HG03060 (cell line): ENCODE results near the gene ZBTB16.

ENCODE experiments used
- ATAC-seq: cut with Tn5 transposase; IDR thresholded peaks from one replicate; pipeline ENCODE4 v1.9.1; 2021; ENCODE audit warnings: low read depth, moderate number of reproducible peaks; ENCODE audit not compliant: unreplicated experiment

Gene ZBTB16

DNA sequence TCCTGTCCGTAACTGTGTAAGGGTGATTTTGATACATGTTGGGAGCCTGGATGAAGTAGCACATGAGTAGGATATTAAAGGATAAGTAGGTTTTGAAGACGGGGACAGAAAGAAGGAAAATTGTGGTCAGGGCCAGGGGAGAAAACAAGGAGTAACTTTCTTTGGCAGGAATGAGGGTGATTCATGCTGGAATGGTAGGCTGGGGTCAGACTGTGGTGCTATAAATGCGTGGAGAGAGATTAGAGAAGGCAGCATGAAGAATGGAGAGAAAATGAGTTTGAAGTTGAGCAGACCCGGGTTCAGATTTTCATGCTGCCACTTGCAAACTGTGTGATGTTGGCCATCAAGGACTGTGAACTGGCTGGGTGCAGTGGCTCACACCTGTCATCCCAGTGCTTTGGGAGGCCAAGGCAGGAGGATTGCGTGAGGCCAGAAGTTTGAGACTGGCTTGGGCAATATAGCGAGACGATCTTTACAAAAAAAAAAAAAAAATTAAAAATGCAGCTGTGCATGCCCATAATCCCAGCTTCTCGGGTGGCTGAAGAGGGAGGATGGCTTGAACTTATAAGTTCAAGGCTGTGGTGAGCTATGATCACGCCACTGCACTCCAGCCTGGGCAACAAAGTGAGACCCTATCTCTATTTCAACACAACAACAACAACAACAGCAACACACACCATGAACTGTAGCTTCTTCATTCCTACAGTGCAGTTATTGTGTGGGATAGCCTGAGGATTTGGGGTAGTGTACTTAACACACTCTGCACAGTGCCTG lies 22.3 kb downstream of the ZBTB16 start:
- no peak for ATAC-seq

DNA sequence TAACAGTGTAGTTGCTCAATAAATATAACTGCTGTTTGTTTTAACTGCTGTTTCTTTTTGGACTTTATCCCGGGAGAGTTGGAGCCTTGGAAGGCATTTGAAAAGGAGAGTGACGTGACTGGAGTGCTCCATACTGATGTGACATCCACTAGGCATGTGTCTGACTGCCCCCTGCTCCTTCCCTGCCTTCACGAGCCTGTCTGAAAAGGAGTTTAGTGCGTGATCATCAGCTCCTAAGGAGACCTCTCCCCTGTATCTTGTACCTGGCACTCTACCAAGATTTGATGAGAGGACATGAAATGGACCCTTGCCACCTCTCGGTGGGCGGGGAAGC lies 22.9 kb downstream of the ZBTB16 start:
- ATAC-seq, result no peak

DNA sequence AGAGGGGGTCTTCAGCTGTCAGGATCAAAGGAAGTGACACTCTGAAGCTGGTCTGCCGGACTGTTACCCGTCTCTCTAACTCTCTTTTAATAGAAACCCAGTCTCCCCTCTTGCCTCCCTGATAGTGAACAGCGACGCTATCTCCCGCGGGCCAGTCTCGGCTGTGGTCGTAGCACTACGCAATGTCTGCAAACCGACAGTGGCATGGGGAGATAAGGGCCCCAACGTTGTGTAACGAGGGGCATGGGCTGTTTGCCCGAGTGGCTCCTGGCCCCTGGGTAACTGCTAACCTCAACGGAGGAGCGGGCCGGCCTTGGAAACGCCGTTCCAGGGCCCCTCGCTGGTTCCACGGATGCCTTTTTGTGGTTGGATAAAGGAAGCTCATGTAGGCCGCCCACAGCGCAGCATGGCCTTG lies 23.3 kb downstream of the ZBTB16 start:
- ATAC-seq, result no peak

DNA sequence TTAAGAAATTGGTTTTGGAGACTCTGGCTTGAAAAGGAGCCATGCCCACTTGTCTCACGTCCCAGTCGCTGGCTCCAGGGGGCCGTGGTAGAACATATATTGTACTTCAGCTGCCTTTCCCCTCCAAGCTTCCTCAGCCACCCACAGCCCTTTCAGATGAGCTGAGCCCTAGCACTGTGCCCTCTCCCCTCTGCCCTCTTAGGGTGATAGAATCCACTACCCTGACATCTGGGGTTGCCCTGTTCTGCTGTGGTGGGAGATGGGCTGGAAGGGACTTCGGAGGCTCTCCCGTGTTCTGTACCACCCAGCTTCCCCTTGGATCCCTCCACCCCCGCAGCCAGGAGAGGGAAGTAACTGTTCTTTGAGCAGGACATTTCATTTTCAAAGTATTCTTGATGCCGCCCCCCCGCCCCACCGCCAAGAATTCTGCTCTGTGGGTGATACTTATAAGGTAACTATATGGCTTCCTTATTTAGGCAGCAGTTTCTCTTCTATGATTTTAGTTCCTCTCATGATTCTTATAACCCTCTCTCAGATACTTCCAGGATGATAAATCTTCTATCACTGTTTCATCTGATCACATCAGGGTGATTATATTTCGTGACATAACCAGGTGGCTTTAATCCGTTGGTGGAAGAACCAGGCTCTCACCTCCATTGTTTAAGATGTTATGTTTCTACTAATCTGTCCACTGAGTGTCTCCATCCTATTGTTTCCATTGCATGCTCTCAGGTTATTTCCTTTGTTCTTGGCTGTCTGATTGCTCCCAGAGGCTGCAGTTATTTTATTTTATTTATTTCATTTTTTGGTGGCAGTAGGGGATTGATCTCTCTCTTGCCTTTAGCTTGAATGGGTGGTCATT lies 24.1 kb downstream of the ZBTB16 start:
- ATAC-seq, result no peak

GRCh38 chr11:114084414-114084813 lies 24.9 kb downstream of the ZBTB16 start:
- no peak for ATAC-seq

- ATAC-seq, result no peak
These were observed 26.7 kb downstream of the ZBTB16 start for GRCh38 chr11:114085965-114086793.

DNA sequence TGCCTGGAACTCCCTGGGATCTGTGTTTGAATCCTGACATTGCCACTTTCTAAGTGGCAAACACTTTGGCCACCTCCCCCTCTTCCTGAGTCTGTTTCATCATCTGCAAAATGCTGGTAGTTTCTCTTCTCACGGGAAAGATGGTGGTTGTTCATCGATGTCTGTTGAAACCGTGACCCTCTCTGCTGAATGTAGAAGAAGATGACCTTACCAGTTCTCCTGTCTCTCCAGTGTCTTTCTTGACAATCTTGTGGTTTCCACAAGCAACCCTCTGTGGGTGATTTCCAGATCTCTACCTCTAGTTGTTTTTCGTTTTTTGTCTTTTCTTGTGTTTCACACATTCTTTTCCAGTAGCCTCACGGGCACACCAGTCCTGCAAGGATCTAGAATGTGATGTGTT lies 27.5 kb downstream of the ZBTB16 start:
- ATAC-seq, result no peak

GRCh38 chr11:114088216-114088615 lies 28.7 kb downstream of the ZBTB16 start:
- ATAC-seq, result no peak

DNA sequence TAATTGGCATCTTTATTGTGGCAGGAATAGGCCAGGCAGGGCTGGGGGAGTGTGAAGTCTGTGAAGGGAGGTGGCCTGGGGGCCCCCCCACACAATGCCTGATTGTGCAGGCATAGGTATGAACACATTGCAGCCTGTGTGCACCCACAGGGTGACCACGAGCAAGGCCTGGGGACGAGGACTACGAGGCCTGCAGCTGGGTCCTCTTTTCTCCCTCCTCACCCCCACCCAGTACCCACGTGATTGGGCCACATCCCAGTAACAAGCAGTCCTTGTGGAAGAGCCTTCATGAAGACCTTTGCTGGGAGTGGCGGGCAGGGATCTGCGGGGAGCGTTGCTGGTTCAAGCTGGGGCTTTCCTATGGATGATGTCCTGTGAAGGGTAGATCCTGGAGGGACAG lies 29.3 kb downstream of the ZBTB16 start:
- ATAC-seq, result no peak

- no peak for ATAC-seq
These were observed 30.2 kb downstream of the ZBTB16 start for GRCh38 chr11:114089748-114090147.

DNA sequence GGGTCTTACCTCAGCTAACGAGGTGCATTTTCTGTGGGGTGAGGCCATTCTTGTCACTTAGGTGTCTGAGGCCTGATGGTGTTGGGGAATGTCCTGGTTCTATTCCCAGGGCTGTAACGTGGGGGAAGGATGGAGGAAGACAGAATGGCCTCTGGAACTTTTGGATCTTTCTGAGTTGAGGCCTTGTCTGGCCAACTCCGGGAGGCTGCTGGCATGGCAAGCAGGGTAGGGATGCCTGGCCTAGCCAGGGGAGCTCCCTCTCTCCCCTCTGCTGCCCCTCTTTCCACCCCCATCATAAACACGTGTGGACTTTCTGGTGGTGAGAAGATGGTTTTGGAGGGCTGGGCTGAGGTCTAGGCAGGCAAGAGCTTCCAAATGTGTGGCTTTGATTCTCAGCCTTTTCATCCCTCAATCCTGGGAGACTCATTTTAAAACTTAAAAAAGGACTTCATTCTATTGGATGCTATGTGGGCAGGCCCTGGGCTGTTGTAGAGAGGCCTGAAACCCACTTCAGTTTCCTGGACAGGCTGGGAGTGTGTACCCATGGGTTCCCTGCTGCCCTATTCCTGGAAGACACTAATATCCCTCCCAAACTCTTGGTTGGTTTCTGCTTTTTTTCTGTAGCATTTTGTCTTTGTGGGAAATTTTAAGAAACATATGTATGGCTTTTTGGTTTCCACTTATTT lies 30.9 kb downstream of the ZBTB16 start:
- no peak for ATAC-seq

GRCh38 chr11:114090976-114091375 lies 31.5 kb downstream of the ZBTB16 start:
- no peak for ATAC-seq

- ATAC-seq, result no peak
These were observed 32.2 kb downstream of the ZBTB16 start for GRCh38 chr11:114091516-114092397.

DNA sequence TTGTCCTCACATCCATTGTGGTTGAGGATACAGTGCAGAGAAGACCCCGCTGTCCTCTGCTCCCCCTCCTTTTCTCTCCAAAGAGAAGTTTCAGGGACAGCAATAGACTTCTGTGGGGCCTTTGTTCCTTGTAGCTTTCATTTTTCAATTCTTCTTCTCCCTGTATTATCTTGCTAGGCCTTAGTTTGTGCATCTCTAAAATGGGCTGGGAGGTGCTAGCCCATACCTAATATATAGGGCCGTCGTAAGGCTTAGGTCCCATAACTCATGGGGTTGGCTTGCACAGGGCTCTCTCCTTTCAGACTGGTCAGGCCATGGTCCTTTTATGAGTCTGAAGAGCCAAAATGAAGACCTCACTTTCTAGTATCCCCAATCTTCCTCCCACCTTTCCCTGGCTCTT lies 33.0 kb downstream of the ZBTB16 start:
- ATAC-seq, result no peak

DNA sequence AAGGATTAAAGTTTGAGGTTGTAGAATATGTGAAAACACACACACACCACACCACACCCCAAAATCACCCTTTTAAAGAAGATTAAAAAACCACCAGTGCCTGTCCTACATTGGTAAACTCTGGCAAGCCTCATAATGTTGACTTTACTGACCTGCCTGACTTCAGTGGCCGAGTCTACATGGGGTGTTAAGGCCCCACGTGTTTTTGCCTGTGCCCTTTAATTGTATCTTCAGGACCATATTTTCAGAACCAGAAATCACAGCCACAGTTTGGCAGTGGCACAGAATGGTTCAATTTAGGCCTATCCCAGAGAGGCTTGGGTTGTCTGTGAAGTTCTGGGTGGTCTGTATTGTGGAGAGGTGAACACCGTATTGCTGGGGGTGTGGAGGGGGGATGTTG lies 33.4 kb downstream of the ZBTB16 start:
- ATAC-seq, result no peak

GRCh38 chr11:114094516-114094915 lies 35.0 kb downstream of the ZBTB16 start:
- ATAC-seq, result no peak

DNA sequence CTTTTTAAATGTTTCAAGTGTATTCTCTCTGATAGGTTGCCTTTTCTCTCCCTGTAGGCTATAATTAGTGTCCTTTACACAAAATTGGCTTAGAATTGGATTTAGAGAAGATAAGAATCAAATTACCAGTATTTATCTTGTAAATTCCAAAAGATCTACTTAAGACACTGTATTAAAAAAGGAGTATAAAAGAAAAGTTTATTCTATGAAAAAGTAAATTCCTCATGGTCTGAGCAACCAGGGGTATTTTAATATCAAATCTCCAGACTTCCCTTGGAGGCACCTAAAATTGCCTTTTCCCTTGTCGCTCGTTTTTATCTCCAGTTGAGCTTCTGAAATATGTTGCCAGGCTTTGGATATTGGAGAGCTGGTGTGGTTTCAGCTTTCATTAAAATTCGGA lies 36.4 kb downstream of the ZBTB16 start:
- ATAC-seq, result no peak

GRCh38 chr11:114097832-114098231 lies 38.3 kb downstream of the ZBTB16 start:
- no peak for ATAC-seq

DNA sequence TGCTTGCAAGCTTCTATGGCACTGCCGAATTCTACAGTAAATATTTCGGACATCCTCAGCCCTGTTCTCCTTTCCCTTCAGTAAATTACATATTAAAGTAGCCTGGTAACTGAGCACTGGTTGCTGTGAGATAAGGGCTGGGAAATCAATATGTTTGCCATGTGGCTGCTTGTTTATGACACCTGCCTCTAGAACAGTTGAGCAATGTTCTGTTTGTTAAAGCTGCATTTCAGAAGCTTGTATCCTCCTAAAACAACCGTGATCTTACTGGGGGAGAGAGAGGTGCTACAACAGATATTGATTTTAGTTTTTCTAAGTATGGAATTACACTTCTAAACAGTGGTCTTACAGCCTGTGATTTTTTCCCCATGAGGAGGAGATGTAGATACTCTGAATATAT lies 39.4 kb downstream of the ZBTB16 start:
- no peak for ATAC-seq
